Measurements from ENCODE around the gene GGPS1. TPM values are rescaled to one million over a fixed set of nuclear protein-coding genes. Genes with fewer than 3 reads are reported as not detected.
"Not testable (repeated sequence)": the region's sequence is repeated elsewhere in the genome, so short reads cannot be mapped to it uniquely, and the experiment has no call there.

Gene GGPS1
- total RNA-seq: 24.7 and 31.5 TPM in 2 replicates

GRCh38 chr1:235328271-235329138 lies at the start of gene GGPS1:
Gene GGPS1, plus strand, starts transcription at chr1:235328570. Its CDS starts 6,695 bp downstream, at chr1:235335265.
- peak; percentile 100 for DNase-seq

GRCh38 chr1:235278915-235279292 lies 49.5 kb upstream of the GGPS1 start:
- no peak for DNase-seq

- DNase-seq: no peak
Measured at GRCh38 chr1:235279694-235280093, 48.7 kb upstream of the GGPS1 start.

DNA sequence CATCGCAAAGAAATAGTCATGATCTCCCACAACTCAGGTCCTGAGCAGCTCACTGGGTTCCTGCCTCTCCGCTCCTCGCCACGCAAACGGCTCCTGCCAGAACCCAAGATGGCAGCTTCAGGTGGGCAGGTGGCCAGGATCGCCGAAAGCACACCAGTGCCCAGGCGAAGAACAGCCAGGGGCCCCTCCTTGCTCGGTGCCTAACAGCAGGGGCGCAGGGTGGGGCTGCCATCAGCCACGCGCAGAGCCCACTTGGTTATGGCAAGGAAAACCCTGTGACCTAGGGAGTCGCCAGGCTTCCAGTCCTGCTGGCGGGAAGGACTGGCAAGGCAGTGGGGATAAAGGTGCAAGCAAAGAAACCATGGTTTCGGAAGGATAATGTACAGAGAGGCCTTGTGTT lies 47.9 kb upstream of the GGPS1 start:
- no peak for DNase-seq

GRCh38 chr1:235283636-235284035 lies 44.7 kb upstream of the GGPS1 start:
- DNase-seq: not testable (repeated sequence)

GRCh38 chr1:235284231-235284769 lies 44.1 kb upstream of the GGPS1 start:
- DNase-seq: no peak

GRCh38 chr1:235286667-235287066 lies 41.7 kb upstream of the GGPS1 start:
- no peak for DNase-seq

DNA sequence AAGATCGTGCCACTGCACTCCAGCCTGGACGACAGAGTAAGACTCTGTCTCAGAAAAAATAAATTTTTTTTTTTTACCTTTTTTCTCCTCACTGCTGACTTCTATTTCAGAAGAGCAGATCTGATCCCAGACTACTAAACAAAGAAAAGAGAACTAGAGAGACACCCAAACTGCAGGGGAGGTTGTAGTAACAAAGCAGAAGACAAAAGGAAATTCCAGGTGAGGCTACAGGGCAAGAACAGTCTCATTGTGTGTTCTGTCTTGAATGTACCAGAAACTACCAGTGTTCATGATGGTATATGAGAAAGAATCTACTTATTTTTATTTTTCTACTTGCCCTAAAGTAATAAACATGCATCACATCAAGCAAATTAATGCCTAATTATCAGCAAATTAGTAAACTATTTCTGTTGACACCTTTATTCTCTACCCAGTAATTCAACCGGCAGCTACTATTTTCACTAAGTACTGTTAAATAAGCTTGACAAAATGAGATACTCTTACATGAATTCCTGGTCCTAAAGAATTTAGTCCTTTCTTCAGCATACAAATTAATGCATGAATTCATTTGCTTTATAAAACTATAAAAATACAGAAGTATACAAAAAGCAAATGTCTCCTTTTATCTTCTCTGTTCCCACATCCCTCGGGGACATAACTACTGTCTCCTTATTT lies 41.0 kb upstream of the GGPS1 start:
- DNase-seq: no peak

GRCh38 chr1:235289859-235290739 lies 38.3 kb upstream of the GGPS1 start:
- no peak for DNase-seq

DNA sequence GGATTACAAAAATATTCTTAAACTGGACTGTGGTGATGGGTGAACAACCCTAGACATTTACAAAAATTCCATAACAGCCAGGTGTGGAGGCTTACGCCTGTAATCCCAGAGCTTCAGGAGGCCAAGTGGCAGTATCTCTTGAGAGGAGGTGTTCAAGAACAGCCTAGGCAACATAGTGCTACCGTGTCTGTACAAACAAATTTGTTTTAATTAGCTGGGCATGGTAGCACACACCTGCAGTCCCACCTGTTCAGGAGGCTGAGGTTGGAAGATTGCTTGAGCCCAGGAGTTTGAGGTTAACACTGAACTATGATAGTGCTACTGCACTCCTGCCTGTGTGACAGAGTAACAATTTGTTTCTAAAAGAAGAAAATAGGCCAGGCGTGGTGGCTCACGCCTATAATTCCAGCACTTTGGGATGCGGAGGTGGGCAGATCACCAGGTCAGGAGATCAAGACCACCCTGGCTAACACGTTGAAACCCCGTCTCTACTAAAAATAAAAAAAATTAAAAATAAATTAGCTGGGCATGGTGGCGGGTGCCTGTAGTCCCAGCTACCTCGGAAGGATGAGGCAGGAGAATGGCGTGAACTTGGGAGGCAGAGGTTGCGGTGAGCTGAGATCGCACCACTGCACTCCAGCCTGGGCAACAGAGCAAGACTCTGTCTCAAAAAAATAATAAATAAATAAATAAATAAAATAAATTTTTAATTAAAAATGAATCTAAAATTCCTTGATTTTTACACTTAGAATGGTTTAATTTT lies 37.4 kb upstream of the GGPS1 start:
- no peak for DNase-seq

GRCh38 chr1:235291599-235292091 lies 36.7 kb upstream of the GGPS1 start:
- DNase-seq: no peak

DNA sequence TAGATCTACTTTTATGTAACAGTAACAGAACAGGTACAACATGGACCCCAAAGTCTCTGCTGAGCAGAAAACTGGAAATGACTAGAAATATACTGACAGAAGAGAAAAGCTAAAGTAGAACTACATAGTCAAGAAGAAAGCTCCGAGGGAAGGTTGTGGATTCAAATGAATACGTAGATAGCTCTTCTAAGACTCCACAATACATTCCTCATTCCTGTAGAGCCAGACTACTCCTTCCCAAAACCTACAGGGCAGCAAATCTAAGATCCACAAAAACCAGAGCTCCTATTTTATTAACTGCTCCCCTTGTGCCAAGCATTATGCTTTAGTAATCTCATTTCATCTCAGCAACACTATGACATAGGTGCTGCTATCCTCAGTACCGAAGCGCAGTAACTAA lies 35.6 kb upstream of the GGPS1 start:
- no peak for DNase-seq

- no peak for DNase-seq
Measured at GRCh38 chr1:235293322-235293942, 34.9 kb upstream of the GGPS1 start.

- no peak for DNase-seq
Measured at GRCh38 chr1:235295902-235296350, 32.4 kb upstream of the GGPS1 start.

DNA sequence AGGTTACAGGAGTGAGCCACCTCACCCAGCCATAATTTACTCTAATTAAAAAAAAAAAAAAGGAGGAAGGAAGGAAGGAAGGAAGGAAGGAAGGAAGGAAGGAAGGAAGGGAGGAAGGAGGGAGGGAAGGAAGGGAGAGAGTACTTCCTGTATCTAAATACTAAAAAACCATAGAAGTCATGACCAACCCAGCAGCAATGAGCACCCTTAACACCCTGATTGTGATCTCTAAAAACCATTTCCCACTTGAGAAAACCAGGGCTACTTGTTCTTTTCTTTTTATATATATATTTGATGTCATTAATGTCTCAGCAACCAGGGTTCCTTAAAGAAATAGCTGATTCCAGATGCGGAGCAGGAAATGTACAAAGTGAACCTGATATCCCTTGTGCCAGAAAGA lies 31.6 kb upstream of the GGPS1 start:
- no peak for DNase-seq

DNA sequence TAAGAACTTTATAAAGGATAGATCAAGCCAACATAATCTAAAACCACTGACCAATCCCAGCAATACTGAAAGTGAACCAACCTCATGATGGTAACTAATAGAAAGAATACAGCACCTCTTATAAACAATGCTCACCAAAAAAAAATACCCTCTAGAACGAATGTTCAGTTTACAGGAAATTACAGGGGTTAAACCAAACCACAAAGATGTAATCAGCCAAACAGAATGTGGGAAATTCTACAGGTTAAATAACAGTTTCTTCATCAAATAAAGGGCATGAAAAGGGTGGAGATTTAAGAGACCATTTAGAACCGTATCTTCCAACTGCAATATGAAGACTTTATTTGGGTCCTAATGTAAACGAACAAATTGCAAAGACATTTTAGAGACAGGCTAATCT lies 30.8 kb upstream of the GGPS1 start:
- DNase-seq: peak; percentile 11

DNA sequence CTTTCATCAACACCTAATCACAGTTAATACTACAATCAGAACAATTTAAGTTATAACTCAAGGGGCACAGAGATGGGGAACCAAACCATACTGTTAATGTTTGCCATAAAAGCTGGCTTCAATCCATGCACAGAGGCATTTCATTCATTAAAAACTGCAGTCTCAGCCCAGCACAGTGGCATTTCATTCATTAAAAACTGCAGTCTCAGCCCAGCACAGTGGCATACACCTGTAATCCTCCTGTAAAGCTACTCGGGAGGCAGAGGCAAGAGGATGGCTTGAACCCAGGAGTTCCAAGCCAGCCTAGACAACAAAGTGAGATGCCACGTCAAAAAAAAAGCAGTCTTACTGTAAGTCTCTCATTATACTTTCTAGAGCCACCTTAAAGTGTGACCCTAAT lies 29.6 kb upstream of the GGPS1 start:
- no peak for DNase-seq

GRCh38 chr1:235299169-235299858 lies 29.1 kb upstream of the GGPS1 start:
- DNase-seq: no peak

DNA sequence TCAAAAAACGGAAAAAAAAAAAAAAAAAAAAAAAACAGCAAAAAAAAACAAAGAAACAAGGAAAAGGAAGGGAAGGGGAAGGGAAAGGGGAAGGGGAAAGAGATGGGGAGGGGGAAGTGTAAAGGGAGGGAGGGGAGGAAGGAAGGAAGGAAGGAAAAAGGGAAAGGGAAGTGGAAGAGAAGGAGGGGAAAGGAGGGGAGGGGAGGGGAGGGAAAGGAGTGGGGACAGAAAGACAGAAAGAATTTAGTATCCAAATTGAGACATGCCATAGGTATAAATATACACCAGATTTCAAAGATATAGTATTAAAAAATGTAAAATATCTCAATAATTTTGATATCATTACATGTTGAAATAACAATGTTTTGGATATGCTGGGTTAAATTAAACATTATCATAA lies 26.2 kb upstream of the GGPS1 start:
- DNase-seq: no peak

Measured in dermis blood vessel endothelial cell (primary cell).